ENCODE data around the gene RAD51. TPM values are rescaled to one million over a fixed set of nuclear protein-coding genes. Genes with fewer than 3 reads are reported as not detected.

RAD51 gene
- total and polyA plus RNA-seq, 4 donors, result 2.5 to 7.9 (median 5.0) TPM

DNA sequence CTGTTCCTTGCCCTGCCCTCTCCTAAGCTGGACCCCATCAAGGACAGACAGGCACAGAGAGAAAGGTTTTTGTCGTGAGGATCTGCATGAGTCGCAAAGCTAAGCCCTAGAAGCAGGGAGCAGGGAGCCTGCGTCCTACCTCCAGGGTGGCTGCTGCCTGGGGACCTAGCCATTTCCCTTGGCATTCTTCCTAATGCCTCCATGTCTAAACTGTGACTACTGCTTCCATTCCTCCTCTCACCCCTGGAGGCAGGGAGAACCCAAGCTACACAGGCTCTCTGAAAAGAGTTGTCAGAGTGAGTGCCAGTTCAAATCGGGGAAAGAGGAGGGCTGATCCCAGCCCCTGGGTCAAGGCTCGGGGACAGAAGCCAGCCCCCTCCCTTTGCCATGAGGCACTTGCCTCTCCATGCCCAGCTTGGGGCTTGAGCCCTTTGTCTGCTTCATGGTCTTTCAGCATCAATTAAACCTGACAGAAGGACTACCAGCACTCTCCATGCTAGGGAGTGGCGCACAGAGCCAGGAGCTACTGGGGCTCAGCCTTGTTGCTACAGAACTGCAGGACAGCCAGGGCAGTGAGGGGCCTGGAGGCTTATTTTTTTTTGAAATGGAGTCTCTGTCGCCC is 71.3 kb downstream of the RAD51 start:
- peak in 1 of 6 donors; percentile 26 for DNase-seq (ENCODE audit: low read depth in 4 of 6, low spot score in 6 of 6)
- Histone ChIP-seq H3K9me3 (ENCODE audit: control insufficient read depth, insufficient read depth, low read length) (no peaks in the 10 kb centered on the region), H3K4me1 (ENCODE audit: control insufficient read depth, insufficient read depth, low read length) (peaks cover 60% of the 10 kb centered on the region), H3K27me3 (ENCODE audit: control insufficient read depth, insufficient read depth, low read length) (no peaks in the 10 kb centered on the region), H3K4me3 (ENCODE audit: low read depth, low read length) (no peak overlapping the region), H3K36me3 (ENCODE audit: control insufficient read depth, insufficient read depth, low read length) (peaks cover 50% of the 10 kb centered on the region), H3K27ac (ENCODE audit: low read depth, low read length) (no peak overlapping the region)
- 62% methylated on average over 5 of the region's 7 CpGs for WGBS (ENCODE audit: insufficient coverage)

DNA sequence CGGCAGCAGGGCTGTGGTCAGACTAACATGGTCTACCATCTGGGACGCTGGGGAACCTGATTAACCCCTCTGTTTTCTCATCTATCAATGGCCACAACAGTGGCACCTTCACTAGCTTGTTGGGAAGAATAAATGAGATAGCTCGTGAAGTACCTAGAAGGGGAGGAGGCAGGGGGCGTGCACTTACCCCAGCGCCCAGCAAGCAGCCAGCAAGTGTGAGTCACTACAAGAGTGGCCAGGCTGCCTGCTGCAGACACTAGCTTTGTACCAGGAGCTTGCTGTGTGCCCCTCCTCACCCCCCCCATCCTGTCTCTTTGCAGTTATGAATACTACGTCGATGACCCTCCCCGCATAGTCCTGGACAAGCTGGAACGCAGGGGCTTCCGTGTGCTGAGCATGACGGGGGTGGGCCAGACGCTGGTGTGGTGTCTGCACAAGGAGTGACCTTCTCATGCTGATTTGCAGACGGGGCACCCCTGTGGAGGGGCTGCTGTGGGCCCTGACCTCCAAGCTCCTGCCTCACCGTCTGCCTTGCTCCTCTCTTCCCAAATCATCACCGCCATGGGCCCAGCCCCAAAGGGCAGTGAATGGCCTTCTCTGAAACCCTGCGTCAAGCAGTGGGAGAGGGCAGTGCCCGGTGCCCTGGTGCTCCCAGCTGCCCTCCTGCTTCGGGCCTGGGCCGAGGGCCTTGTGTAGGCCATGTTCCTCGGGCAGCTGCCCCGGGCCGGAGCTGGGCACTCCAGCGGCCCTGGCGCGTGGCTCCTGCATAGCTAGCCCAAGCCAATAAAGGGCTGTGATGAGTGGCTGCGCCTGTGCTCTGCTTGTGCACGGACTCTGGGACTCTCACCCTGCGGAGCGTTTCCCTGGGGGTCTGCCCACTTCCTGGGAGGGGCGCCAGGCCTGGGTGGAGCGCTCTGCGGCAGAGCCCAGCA is 72.2 kb downstream of the RAD51 start:
- Histone ChIP-seq H3K4me3 (ENCODE audit: low read depth, low read length) (no peak overlapping the region), H3K27ac (ENCODE audit: low read depth, low read length) (no peak overlapping the region), H3K36me3 (ENCODE audit: control insufficient read depth, insufficient read depth, low read length) (peaks cover 57% of the 10 kb centered on the region), H3K4me1 (ENCODE audit: control insufficient read depth, insufficient read depth, low read length) (peaks cover 67% of the 10 kb centered on the region), H3K27me3 (ENCODE audit: control insufficient read depth, insufficient read depth, low read length) (no peaks in the 10 kb centered on the region), H3K9me3 (ENCODE audit: control insufficient read depth, insufficient read depth, low read length) (no peaks in the 10 kb centered on the region)
- 85% methylated on average over 28 of the region's 32 CpGs for WGBS (ENCODE audit: insufficient coverage)
- DNase-seq (ENCODE audit: low read depth in 4 of 6, low spot score in 6 of 6), result no peak

- Histone ChIP-seq H3K36me3 (ENCODE audit: control insufficient read depth, insufficient read depth, low read length) (peaks cover 65% of the 10 kb centered on the region), H3K4me3 (ENCODE audit: low read depth, low read length) (no peak overlapping the region), H3K27ac (ENCODE audit: low read depth, low read length) (no peak overlapping the region), H3K4me1 (ENCODE audit: control insufficient read depth, insufficient read depth, low read length) (peaks cover 62% of the 10 kb centered on the region), H3K27me3 (ENCODE audit: control insufficient read depth, insufficient read depth, low read length) (no peaks in the 10 kb centered on the region), H3K9me3 (ENCODE audit: control insufficient read depth, insufficient read depth, low read length) (no peaks in the 10 kb centered on the region)
- WGBS (ENCODE audit: insufficient coverage), result 87% methylated on average over 20 of the region's 29 CpGs
- DNase-seq (ENCODE audit: low read depth in 4 of 6, low spot score in 6 of 6), result no peak
These were observed 73.0 kb downstream of the RAD51 start for GRCh38 chr15:40767838-40768500.

GRCh38 chr15:40768521-40769273 is 73.7 kb downstream of the RAD51 start:
- Histone ChIP-seq H3K4me1 (ENCODE audit: control insufficient read depth, insufficient read depth, low read length) (peaks cover 54% of the 10 kb centered on the region), H3K9me3 (ENCODE audit: control insufficient read depth, insufficient read depth, low read length) (no peaks in the 10 kb centered on the region), H3K27me3 (ENCODE audit: control insufficient read depth, insufficient read depth, low read length) (no peaks in the 10 kb centered on the region), H3K4me3 (ENCODE audit: low read depth, low read length) (no peak overlapping the region), H3K27ac (ENCODE audit: low read depth, low read length) (no peak overlapping the region), H3K36me3 (ENCODE audit: control insufficient read depth, insufficient read depth, low read length) (peaks cover 72% of the 10 kb centered on the region)
- DNase-seq (ENCODE audit: low read depth in 4 of 6, low spot score in 6 of 6), result no peak
- 82% methylated on average over 18 of the region's 21 CpGs for WGBS (ENCODE audit: insufficient coverage)

DNA sequence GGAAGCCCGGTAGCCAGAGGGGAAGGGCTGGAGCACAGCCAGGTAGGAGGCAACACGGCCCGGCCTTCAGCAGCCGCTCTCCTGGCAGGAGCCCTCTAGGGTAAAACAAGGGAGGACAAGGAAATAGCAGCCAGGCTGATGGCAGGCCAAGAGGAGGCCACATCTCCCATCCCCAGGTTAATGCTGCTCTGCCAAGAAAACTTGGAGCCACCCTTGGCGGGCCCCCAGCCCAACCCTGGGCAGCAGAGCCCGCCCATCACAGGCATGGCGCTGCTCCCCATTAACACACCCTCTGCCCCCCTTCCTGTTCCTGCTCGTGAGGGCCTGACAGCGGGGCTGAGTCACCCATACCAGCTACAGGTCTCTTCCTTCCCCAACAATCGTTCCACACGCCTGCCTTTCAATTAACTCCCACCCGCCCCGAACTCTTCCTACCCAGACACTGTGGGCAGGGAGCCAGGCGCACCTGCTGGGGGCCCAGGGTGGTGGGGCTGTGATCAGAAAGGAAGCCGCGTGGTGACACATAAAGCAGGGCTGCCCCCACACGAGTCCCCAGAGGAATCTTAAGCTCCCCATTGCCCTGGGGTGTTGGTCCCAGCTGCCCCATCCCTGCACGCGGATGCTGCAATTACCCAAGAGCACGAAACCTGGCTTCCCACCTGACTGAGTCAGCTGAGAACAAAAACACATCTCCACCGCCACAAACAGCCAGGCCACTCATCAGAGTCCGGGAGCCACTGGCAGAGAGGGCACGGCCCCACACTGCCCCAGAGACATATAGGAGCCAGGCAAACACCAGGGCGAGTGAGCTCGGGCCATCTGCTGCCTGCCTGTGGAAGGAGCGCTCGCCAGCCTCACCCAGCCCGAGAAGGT is 74.5 kb downstream of the RAD51 start, which contains the start of gene C15orf62:
TSS of gene C15orf62 (plus strand) at position 707 of the 873 bp plus-strand sequence. CDS start 516 bp downstream, outside the sequence.
- 57% methylated on average over 24 of the region's 28 CpGs for WGBS (ENCODE audit: insufficient coverage)
- no peaks in the 10 kb centered on the region for H3K9me3 ChIP-seq (ENCODE audit: control insufficient read depth, insufficient read depth, low read length)
- H3K4me1 ChIP-seq (ENCODE audit: control insufficient read depth, insufficient read depth, low read length), result peaks cover 47% of the 10 kb centered on the region
- H3K27ac ChIP-seq (ENCODE audit: low read depth, low read length), result no peak within 1 kb of the TSS
- H3K27me3 ChIP-seq (ENCODE audit: control insufficient read depth, insufficient read depth, low read length), result no peaks in the 10 kb centered on the region
- peak in 2 of 6 donors; percentile 17 to 67 for DNase-seq (ENCODE audit: low read depth in 4 of 6, low spot score in 6 of 6)
- peaks cover 81% of the 10 kb centered on the region for H3K36me3 ChIP-seq (ENCODE audit: control insufficient read depth, insufficient read depth, low read length)
- H3K4me3 ChIP-seq (ENCODE audit: low read depth, low read length), result no peak within 1 kb of the TSS

DNA sequence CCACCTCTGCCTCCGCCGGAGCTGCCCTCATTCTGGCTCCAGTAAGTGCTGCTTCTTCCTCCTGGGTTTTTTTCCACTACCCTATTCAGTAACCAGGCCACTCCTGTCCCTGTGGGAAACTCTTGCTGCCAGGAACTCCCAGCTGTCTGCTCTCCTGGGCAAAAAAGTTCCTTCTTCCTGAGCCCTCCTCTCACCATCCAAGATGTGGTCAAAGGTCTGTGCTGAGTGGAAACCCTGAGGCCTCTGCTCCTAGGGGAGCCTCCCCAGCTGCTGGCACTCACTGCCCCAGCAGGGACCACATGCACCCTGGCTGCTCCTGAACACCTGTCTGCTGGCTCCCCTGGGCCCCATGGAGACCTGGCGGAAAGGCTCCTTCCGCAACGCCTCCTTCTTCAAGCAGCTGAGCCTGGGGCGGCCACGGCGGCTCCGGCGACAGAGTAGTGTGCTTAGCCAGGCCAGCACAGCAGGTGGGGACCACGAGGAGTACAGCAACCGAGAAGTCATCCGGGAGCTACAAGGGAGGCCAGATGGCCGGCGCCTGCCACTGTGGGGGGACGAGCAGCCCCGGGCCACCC is 75.3 kb downstream of the RAD51 start:
- Histone ChIP-seq H3K9me3 (ENCODE audit: control insufficient read depth, insufficient read depth, low read length) (no peaks in the 10 kb centered on the region), H3K4me3 (ENCODE audit: low read depth, low read length) (no peak overlapping the region), H3K27ac (ENCODE audit: low read depth, low read length) (no peak overlapping the region), H3K36me3 (ENCODE audit: control insufficient read depth, insufficient read depth, low read length) (peaks cover 88% of the 10 kb centered on the region), H3K27me3 (ENCODE audit: control insufficient read depth, insufficient read depth, low read length) (no peaks in the 10 kb centered on the region), H3K4me1 (ENCODE audit: control insufficient read depth, insufficient read depth, low read length) (peaks cover 46% of the 10 kb centered on the region)
- 71% methylated on average over 16 of the region's 17 CpGs for WGBS (ENCODE audit: insufficient coverage)
- DNase-seq (ENCODE audit: low read depth in 4 of 6, low spot score in 6 of 6), result no peak

DNA sequence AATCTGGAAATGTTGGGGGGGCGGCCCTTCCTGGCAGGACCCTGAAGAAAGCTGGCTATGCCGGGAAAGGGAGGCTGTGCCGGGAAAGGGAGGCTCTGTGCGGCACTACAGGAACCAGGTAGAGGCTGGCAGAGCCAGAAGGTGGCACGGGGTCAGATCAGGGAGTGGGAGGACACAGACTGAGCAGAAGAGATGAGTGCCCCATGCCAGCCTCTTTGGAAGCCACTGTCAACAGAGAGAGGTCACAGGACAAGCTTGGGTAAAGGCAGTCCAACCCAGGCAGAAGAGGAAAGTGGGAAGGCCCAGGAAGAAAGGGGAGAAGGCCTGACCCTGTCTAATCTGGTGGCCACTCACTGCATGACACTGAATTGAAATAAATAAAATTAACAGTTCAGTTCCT is 76.3 kb downstream of the RAD51 start:
- Histone ChIP-seq H3K4me3 (ENCODE audit: low read depth, low read length) (no peak overlapping the region), H3K36me3 (ENCODE audit: control insufficient read depth, insufficient read depth, low read length) (peaks cover 98% of the 10 kb centered on the region), H3K27me3 (ENCODE audit: control insufficient read depth, insufficient read depth, low read length) (no peaks in the 10 kb centered on the region), H3K27ac (ENCODE audit: low read depth, low read length) (no peak overlapping the region), H3K9me3 (ENCODE audit: control insufficient read depth, insufficient read depth, low read length) (no peaks in the 10 kb centered on the region), H3K4me1 (ENCODE audit: control insufficient read depth, insufficient read depth, low read length) (peaks cover 36% of the 10 kb centered on the region)
- WGBS (ENCODE audit: insufficient coverage), result 92% methylated on average over 5 of the region's 5 CpGs
- no peak for DNase-seq (ENCODE audit: low read depth in 4 of 6, low spot score in 6 of 6)

DNA sequence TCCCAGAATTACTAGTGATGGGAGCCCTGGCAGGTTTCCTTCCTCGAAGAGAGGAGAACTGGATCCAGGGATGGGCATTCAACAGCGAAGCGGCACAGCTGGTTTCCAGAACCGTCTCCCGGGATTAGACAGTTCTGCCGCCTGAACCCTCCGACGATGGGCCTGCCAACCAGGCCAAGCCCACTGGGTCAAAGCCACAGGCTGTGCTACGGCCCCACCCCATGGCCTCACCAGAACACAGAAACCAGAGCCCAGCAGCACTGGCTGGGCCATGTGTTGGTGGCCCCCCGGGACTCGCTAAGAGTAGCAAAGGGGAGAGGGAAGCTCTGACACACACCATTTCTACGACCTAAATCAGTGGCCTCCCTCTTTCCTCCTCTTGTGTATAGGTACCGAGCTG is 77.0 kb downstream of the RAD51 start:
- Histone ChIP-seq H3K36me3 (ENCODE audit: control insufficient read depth, insufficient read depth, low read length) (peaks cover 98% of the 10 kb centered on the region), H3K9me3 (ENCODE audit: control insufficient read depth, insufficient read depth, low read length) (no peaks in the 10 kb centered on the region), H3K4me3 (ENCODE audit: low read depth, low read length) (no peak overlapping the region), H3K27ac (ENCODE audit: low read depth, low read length) (no peak overlapping the region), H3K27me3 (ENCODE audit: control insufficient read depth, insufficient read depth, low read length) (no peaks in the 10 kb centered on the region), H3K4me1 (ENCODE audit: control insufficient read depth, insufficient read depth, low read length) (peaks cover 29% of the 10 kb centered on the region)
- peak in 1 of 6 donors; percentile 18 for DNase-seq (ENCODE audit: low read depth in 4 of 6, low spot score in 6 of 6)
- 75% methylated on average over 8 of the region's 13 CpGs for WGBS (ENCODE audit: insufficient coverage)
